Measurements from ENCODE around the gene HDAC4.

- TF ChIP-seq CTCF (conservative IDR thresholded peaks at IDR 0.05; ENCODE audit: low read depth, low read length) = no peak
- TF ChIP-seq RCOR1 (IDR thresholded peaks at IDR 0.05; ENCODE audit: insufficient replicate concordance, low read length) = no peak
- no peak for TF ChIP-seq POLR2A (IDR thresholded peaks at IDR 0.05; ENCODE audit: low read depth, low read length)
- no peak for TF ChIP-seq CEBPB (IDR thresholded peaks at IDR 0.05; ENCODE audit: low read depth, low read length)
- TF ChIP-seq SMC3 (IDR thresholded peaks at IDR 0.05; ENCODE audit: low read depth, low read length) = no peak
Observed at GRCh38 chr2:239190921-239191885, 209.6 kb downstream of the HDAC4 start.

All from IMR-90 (cell line).